Left ventricle myocardium inferior (tissue), 1 donor: ENCODE data around the gene AAK1. TPM values are rescaled to one million over a fixed set of nuclear protein-coding genes. Genes with fewer than 3 reads are reported as not detected.
"Not testable (repeated sequence)": the region's sequence is repeated elsewhere in the genome, so short reads cannot be mapped to it uniquely, and the experiment has no call there.

Source experiments
- DNase-seq: peaks from one replicate; pipeline ENCODE4 v3.0.0-alpha.2; 2020
- H3K27ac ChIP-seq: fragments of 200-600 bp; replicated peaks from 2 replicates; pipeline ENCODE4 v1.8.0; 2021
- H3K27me3 ChIP-seq: fragments of 200-600 bp; 2 replicates; pipeline ENCODE4 v1.8.0; 2021; ENCODE audit warnings: low read depth
- H3K36me3 ChIP-seq: fragments of 200-600 bp; 2 replicates; pipeline ENCODE4 v1.8.0; 2021
- H3K4me1 ChIP-seq: fragments of 200-600 bp; 2 replicates; pipeline ENCODE4 v1.8.0; 2021
- H3K4me3 ChIP-seq: fragments of 200-600 bp; 2 replicates; pipeline ENCODE4 v1.8.0; 2021; ENCODE audit warnings: mild to moderate bottlenecking, moderate library complexity
- H3K9me3 ChIP-seq: fragments of 200-600 bp; replicated peaks from 2 replicates; pipeline ENCODE4 v1.8.0; 2021
- intact Hi-C: fragments of 100-400 bp; cut with micrococcal nuclease; formaldehyde crosslinking; loops from one replicate; pipeline ENCODE4 v1.11.0; 2022
- total RNA-seq: library from RNA; stranded (reverse); fragmentation: NEBNext Ultra II Directional; extraction: Animal tissue kit (Norgen Biotek cat#: 25700); gene quantifications from one replicate; pipeline ENCODE4 v1.2.1, GENCODE V29; 2021
- TF ChIP-seq, protein P1 (sequence below): fragments of 200-600 bp; IDR thresholded peaks from 2 replicates; pipeline ENCODE4 v1.8.0; 2021; ENCODE audit warnings: antibody characterized with exemption, mild to moderate bottlenecking, borderline replicate concordance
- donor health status: DM: no; HTN: yes; CAD: no; lungs with severe emphysema.

AAK1 gene
- total RNA-seq, 1 donor from 2014 or later = 133 TPM

DNA sequence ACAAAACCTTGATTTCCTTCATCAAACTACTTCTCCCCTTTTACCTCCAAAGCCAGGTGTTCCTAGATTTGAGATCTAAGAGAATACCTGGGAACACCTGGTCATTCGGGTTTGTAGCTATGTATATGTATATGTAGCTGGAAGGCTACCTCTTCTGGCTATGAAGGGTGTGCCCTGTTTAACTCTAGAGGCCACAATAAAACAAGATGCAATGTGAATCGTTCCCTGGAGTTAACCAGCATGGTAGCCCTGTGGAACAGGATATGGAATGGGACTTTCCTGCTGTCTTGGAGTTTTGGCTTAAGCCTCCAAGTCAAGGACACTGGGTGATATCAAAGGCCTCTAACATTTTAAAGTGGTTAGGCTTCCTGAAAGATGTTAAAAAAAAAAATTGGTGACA, 188.6 kb downstream of the AAK1 start:
- intact Hi-C loops = no loop called here
- Histone ChIP-seq H3K9me3 (no peaks in the 10 kb centered on the region), H3K36me3 (no peaks in the 10 kb centered on the region), H3K4me3 (no peak overlapping the region), H3K27ac (no peak overlapping the region), H3K27me3 (no peaks in the 10 kb centered on the region), H3K4me1 (no peaks in the 10 kb centered on the region)
- TF ChIP-seq, protein P1, sequence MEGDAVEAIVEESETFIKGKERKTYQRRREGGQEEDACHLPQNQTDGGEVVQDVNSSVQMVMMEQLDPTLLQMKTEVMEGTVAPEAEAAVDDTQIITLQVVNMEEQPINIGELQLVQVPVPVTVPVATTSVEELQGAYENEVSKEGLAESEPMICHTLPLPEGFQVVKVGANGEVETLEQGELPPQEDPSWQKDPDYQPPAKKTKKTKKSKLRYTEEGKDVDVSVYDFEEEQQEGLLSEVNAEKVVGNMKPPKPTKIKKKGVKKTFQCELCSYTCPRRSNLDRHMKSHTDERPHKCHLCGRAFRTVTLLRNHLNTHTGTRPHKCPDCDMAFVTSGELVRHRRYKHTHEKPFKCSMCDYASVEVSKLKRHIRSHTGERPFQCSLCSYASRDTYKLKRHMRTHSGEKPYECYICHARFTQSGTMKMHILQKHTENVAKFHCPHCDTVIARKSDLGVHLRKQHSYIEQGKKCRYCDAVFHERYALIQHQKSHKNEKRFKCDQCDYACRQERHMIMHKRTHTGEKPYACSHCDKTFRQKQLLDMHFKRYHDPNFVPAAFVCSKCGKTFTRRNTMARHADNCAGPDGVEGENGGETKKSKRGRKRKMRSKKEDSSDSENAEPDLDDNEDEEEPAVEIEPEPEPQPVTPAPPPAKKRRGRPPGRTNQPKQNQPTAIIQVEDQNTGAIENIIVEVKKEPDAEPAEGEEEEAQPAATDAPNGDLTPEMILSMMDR = no peak
- no peak for DNase-seq

DNA sequence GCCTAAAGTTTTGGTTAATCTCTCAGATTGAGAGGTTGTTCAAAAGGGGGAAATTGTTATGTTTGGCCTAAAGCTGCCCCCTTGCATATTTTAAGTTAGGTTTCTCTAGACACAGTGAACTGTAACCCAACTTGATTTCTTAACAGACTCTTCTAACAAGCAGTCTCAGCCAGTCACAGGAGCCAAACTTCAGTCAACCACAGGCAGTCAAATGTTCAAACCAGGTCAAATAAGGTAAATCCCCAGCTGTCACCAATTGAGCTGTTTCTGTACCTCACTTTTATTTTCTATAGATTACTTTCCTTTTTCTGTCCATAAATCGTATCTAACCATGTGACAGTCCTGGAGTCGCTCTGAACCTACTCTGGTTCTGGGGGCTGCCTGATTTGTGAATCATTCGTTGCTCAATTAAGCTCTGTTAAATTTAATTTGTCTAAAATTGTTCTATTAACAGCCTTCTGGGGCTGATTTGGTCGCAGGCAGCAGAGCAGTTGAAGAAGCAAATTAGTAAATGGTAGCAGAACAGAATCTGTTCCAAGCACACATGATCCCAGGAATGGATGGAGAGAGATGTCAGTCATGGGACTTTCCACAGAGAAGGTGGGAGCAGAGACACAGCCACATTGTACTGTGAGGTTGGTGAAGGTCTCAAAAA, 189.9 kb downstream of the AAK1 start:
- Histone ChIP-seq H3K4me1 (no peaks in the 10 kb centered on the region), H3K36me3 (no peaks in the 10 kb centered on the region), H3K27ac (no peak overlapping the region), H3K4me3 (no peak overlapping the region), H3K27me3 (no peaks in the 10 kb centered on the region), H3K9me3 (no peaks in the 10 kb centered on the region)
- TF ChIP-seq, protein P1 = no peak
- DNase-seq = no peak
- intact Hi-C loops = no loop called here

DNA sequence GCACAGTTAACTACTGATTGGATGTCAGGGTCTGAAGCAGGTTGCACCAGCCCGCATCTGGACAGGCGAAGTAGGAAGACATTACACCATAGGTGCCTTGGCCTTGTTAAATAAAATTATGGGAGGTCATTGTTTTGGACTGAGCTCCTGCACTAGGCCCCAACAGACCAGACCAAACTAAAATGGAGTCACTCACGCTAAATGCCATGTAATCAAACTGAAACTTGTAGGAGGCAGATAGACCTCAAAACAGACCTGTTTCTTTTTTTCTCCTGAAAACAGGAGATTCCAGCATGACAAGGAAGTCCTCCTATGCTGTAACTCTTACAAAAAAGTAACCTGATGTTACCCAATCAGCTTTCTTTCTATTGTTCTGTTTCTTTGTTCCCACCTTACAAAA, 190.9 kb downstream of the AAK1 start:
- Histone ChIP-seq H3K4me1 (no peaks in the 10 kb centered on the region), H3K36me3 (no peaks in the 10 kb centered on the region), H3K27ac (no peak overlapping the region), H3K9me3 (no peaks in the 10 kb centered on the region), H3K4me3 (no peak overlapping the region), H3K27me3 (no peaks in the 10 kb centered on the region)
- TF ChIP-seq, protein P1 = no peak
- intact Hi-C loops = no loop called here
- DNase-seq = no peak

DNA sequence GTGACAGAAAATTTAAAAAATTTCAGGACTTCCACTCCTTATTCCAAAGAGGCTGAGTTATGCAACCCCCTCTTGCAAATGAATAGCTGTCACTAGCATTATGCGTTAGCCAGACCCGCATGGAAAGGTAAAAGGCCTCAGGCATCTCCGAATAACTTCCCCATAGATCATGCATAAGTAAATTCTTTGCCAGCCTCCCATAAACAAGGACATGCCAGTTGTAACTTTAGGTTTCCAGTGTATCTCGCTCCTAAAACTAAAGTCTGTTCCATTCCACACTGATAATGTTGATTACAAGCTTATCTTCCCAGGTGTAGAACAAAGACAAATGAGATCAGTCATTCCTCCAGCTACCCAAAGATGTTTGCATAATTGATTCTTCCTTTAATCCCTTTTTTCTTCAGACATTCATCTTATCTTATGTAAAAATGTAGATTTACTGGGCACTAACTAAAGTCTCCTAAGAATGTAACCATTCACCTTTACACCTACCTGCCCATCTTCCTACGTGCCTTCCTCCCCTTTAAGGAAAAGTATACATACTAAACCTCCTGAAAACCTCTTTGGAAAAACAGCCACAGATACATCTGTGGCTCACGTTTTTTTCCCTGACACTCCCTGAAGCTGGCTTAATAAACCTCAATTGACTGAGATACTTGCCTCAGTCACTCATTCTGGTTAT, 192.7 kb downstream of the AAK1 start:
- H3K9me3 ChIP-seq = no peaks in the 10 kb centered on the region
- TF ChIP-seq, protein P1 = no peak
- H3K27ac ChIP-seq = no peak overlapping the region
- no peak overlapping the region for H3K4me3 ChIP-seq
- H3K36me3 ChIP-seq = no peaks in the 10 kb centered on the region
- intact Hi-C loops = no loop called here
- no peaks in the 10 kb centered on the region for H3K4me1 ChIP-seq
- DNase-seq = no peak
- H3K27me3 ChIP-seq = no peaks in the 10 kb centered on the region

DNA sequence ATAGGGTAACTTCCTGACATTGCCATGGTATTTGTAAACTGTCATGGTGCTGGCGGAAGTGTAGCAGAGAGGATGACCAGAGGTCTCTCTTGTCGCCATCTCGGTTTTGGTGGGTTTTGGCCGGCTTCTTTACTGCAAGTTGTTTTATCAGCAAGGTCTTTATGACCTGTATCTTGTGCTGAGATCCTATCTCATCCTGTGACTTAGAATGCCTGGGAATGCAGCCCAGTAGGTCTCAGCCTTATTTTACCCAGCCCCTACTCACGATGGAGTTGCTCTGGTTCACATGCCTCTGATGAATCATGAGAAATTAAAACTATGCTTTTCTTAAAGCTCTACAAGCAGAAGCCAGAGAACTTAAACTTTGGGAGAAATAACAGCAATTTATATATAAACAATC, 193.6 kb downstream of the AAK1 start:
- no peaks in the 10 kb centered on the region for H3K9me3 ChIP-seq
- H3K4me1 ChIP-seq = no peaks in the 10 kb centered on the region
- H3K4me3 ChIP-seq = no peak overlapping the region
- H3K36me3 ChIP-seq = no peaks in the 10 kb centered on the region
- no peak for DNase-seq
- H3K27ac ChIP-seq = no peak overlapping the region
- intact Hi-C loops = no loop called here
- H3K27me3 ChIP-seq = no peaks in the 10 kb centered on the region
- TF ChIP-seq, protein P1 = no peak

DNA sequence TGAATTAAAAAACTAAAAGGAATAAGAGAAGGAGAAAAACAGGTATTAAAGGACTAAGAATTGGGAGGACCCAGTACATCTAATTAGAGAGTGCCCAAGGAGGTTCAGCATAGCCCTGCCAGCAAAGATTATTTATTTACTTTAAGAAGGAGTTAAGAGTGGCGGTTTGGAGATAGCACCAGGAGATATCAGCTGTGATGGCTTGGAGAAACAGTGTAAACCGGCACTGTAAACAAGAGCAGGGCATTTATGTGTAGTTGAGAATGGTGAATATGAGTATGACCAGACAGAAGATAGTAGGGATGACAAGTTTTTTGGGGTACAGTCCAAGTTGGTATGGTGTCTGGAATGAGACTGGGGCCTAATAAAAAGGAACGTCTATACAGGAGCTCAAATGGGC, 199.9 kb downstream of the AAK1 start:
- DNase-seq, H3K36me3 ChIP-seq, H3K9me3 ChIP-seq, intact Hi-C loops, H3K4me1 ChIP-seq, H3K27me3 ChIP-seq, H3K4me3 ChIP-seq, H3K27ac ChIP-seq: not testable (repeated sequence)

DNA sequence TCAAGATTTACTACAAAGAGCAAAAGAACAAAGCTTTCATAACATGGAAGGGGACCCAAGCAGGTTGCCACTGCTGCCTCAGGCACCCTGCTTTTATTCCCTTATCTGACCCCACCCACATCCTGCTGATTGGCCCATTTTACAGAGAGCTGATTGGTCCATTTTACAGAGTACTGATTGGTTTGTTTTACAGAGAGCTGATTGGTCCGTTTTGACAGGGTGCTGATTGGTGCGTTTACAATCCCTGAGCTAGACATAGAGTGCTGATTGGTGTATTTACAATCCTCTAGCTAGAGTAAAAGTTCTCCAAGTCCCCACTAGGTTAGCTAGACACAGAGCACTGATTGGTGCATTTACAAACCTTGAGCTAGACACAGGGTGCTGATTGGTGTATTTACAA, 204.0 kb downstream of the AAK1 start:
- intact Hi-C loops, H3K27me3 ChIP-seq, H3K27ac ChIP-seq, DNase-seq, H3K36me3 ChIP-seq, H3K9me3 ChIP-seq, H3K4me3 ChIP-seq: not testable (repeated sequence)
- peaks cover 37% of the 10 kb centered on the region for H3K4me1 ChIP-seq
